HEK293 (cell line): ENCODE measurements around the gene DPP6.

ENCODE experiments used
- CTCF ChIA-PET: fragments of 350-600 bp; formaldehyde crosslinking; extraction: SDS; loops from one replicate; lab custom pipeline; 2021; ENCODE audit warnings: antibody characterized with exemption; lab: Yijun Ruan, JAX
- POLR2A ChIA-PET: fragments of 300-600 bp; formaldehyde crosslinking; extraction: SDS; loops from one replicate; lab custom pipeline; 2020; ENCODE audit warnings: antibody characterized with exemption, inconsistent platforms; lab: Yijun Ruan, JAX
- H3K27ac ChIP-seq: fragments of 200-500 bp; sonication (Bioruptor generic); 2 replicates; pipeline ENCODE4 v1.5.1; 2014; ENCODE audit warnings: low read depth, low read length, control low read depth, inconsistent platforms; ENCODE audit errors: extremely low read depth
- H3K36me3 ChIP-seq, 2 experiments: fragments of 200-500 bp in 1 of 2; sonication (Bioruptor generic) in 1 of 2; 1 replicate in 1 of 2; 2 replicates in 1 of 2; pipeline ENCODE4 v1.5.1; 2014 to 2017; ENCODE audit warnings: inconsistent platforms in 2 of 2, low read length in 2 of 2; ENCODE audit not compliant: control insufficient read depth in 2 of 2, insufficient read depth in 1 of 2
- H3K4me1 ChIP-seq: fragments of 200-500 bp; sonication (Bioruptor generic); 2 replicates; pipeline ENCODE4 v1.5.1; 2014; ENCODE audit warnings: mild to moderate bottlenecking, low read length, inconsistent platforms; ENCODE audit not compliant: control insufficient read depth, insufficient read depth
- H3K4me3 ChIP-seq: 2 replicates; pipeline ENCODE4 v1.5.1; 2011; ENCODE audit warnings: low read depth, mild to moderate bottlenecking, control low read depth, low read length, moderate library complexity
- H3K9me3 ChIP-seq: fragments of 200-500 bp; sonication (Bioruptor generic); 2 replicates; pipeline ENCODE4 v1.5.1; 2014; ENCODE audit warnings: low read depth, low read length, inconsistent platforms; ENCODE audit not compliant: control insufficient read depth, insufficient read depth
- GFI1B ChIP-seq: fragments of 450-650 bp; formaldehyde crosslinking; IDR thresholded peaks from 2 replicates; pipeline ENCODE4 v1.5.1; 2016; ENCODE audit warnings: missing biosample characterization, missing genetic modification characterization
- GLIS1 ChIP-seq: fragments of 450-650 bp; formaldehyde crosslinking; IDR thresholded peaks from 2 replicates; pipeline ENCODE4 v1.5.1; 2016; ENCODE audit warnings: missing biosample characterization, missing genetic modification characterization
- GLIS2 ChIP-seq: fragments of 450-650 bp; formaldehyde crosslinking; IDR thresholded peaks from 2 replicates; pipeline ENCODE4 v1.5.1; 2016; ENCODE audit warnings: missing biosample characterization, missing genetic modification characterization
- KLF7 ChIP-seq: fragments of 450-650 bp; formaldehyde crosslinking; IDR thresholded peaks from 2 replicates; pipeline ENCODE4 v1.5.1; 2016; ENCODE audit warnings: missing biosample characterization, missing genetic modification characterization, borderline replicate concordance
- OSR2 ChIP-seq: fragments of 450-650 bp; formaldehyde crosslinking; IDR thresholded peaks from 2 replicates; pipeline ENCODE4 v1.5.1; 2016; ENCODE audit warnings: missing biosample characterization, missing genetic modification characterization
- PBX3 ChIP-seq: sonication (generic); formaldehyde crosslinking; IDR thresholded peaks from 2 replicates; pipeline ENCODE4 v1.8.1; 2022; ENCODE audit warnings: mild to moderate bottlenecking, moderate library complexity, missing genetic modification reagents
- PRDM1 ChIP-seq: fragments of 450-650 bp; formaldehyde crosslinking; IDR thresholded peaks from 2 replicates; pipeline ENCODE4; 2016; ENCODE audit warnings: missing biosample characterization, missing genetic modification characterization
- PRDM2 ChIP-seq: fragments of 450-650 bp; formaldehyde crosslinking; IDR thresholded peaks from 2 replicates; pipeline ENCODE4 v1.5.1; 2016; ENCODE audit warnings: missing biosample characterization, missing genetic modification characterization, borderline replicate concordance
- PRDM6 ChIP-seq: fragments of 450-650 bp; formaldehyde crosslinking; IDR thresholded peaks from 2 replicates; pipeline ENCODE4 v1.5.1; 2017; ENCODE audit warnings: missing biosample characterization, missing genetic modification characterization
- SP7 ChIP-seq: fragments of 450-650 bp; formaldehyde crosslinking; IDR thresholded peaks from 2 replicates; pipeline ENCODE4 v1.5.1; 2016; ENCODE audit warnings: missing biosample characterization, missing genetic modification characterization
- WT1 ChIP-seq: fragments of 450-650 bp; formaldehyde crosslinking; IDR thresholded peaks from 2 replicates; pipeline ENCODE4 v1.5.1; 2016; ENCODE audit warnings: missing biosample characterization, missing genetic modification characterization
- ZBTB20 ChIP-seq: fragments of 450-650 bp; formaldehyde crosslinking; IDR thresholded peaks from 2 replicates; pipeline ENCODE4 v1.5.1; 2016; ENCODE audit warnings: missing biosample characterization, missing genetic modification characterization
- ZEB2 ChIP-seq: fragments of 450-650 bp; formaldehyde crosslinking; IDR thresholded peaks from 2 replicates; pipeline ENCODE4 v1.5.1; 2016; ENCODE audit warnings: missing biosample characterization, missing genetic modification characterization
- ZNF10 ChIP-seq: fragments of 450-650 bp; formaldehyde crosslinking; IDR thresholded peaks from 2 replicates; pipeline ENCODE4 v1.5.1; 2017; ENCODE audit warnings: missing biosample characterization, missing genetic modification characterization
- ZNF239 ChIP-seq: fragments of 450-650 bp; formaldehyde crosslinking; IDR thresholded peaks from 2 replicates; pipeline ENCODE4 v1.5.1; 2016; ENCODE audit warnings: missing biosample characterization, missing genetic modification characterization
- ZNF335 ChIP-seq: fragments of 450-650 bp; formaldehyde crosslinking; conservative IDR thresholded peaks from 2 replicates; pipeline ENCODE4 v1.5.1; 2016; ENCODE audit warnings: missing biosample characterization, missing genetic modification characterization
- ZNF366 ChIP-seq: fragments of 450-650 bp; formaldehyde crosslinking; conservative IDR thresholded peaks from 2 replicates; pipeline ENCODE4 v1.5.1; 2016; ENCODE audit warnings: missing biosample characterization, missing genetic modification characterization
- ZNF37A ChIP-seq: fragments of 450-650 bp; IDR thresholded peaks from 2 replicates; pipeline ENCODE4 v1.5.1; 2018; ENCODE audit warnings: missing biosample characterization, missing genetic modification characterization
- ZNF394 ChIP-seq: fragments of 450-650 bp; formaldehyde crosslinking; IDR thresholded peaks from 2 replicates; pipeline ENCODE4 v1.5.1; 2016; ENCODE audit warnings: missing biosample characterization, missing genetic modification characterization, mild to moderate bottlenecking, moderate library complexity, borderline replicate concordance
- ZNF398 ChIP-seq: fragments of 450-650 bp; formaldehyde crosslinking; IDR thresholded peaks from 2 replicates; pipeline ENCODE4 v1.5.1; 2017; ENCODE audit warnings: missing biosample characterization, missing genetic modification characterization
- ZNF654 ChIP-seq: fragments of 450-650 bp; formaldehyde crosslinking; IDR thresholded peaks from 2 replicates; pipeline ENCODE4 v1.5.1; 2016; ENCODE audit warnings: low read depth, missing biosample characterization, missing genetic modification characterization
- ZNF660 ChIP-seq: fragments of 450-650 bp; IDR thresholded peaks from 2 replicates; pipeline ENCODE4 v1.5.1; 2018; ENCODE audit warnings: missing biosample characterization, mild to moderate bottlenecking, missing genetic modification characterization
- ZNF777 ChIP-seq: fragments of 450-650 bp; formaldehyde crosslinking; IDR thresholded peaks from 2 replicates; pipeline ENCODE4 v1.5.1; 2017; ENCODE audit warnings: missing biosample characterization, missing genetic modification characterization, borderline replicate concordance
- ZNF843 ChIP-seq: fragments of 450-650 bp; formaldehyde crosslinking; IDR thresholded peaks from 2 replicates; pipeline ENCODE4 v1.5.1; 2016; ENCODE audit warnings: missing biosample characterization, missing genetic modification characterization
- ZSCAN30 ChIP-seq: fragments of 450-650 bp; IDR thresholded peaks from 2 replicates; pipeline ENCODE4 v1.5.1; 2018; ENCODE audit warnings: missing biosample characterization, mild to moderate bottlenecking, missing genetic modification characterization, moderate library complexity

DPP6 gene

GRCh38 chr7:154928136-154929005 lies 876.2 kb downstream of the DPP6 start:
- Histone ChIP-seq H3K4me3 (peak overlapping the region; percentile 43), H3K27ac (peak overlapping the region; percentile 0; the same call in 1 of the 2 replicates), H3K9me3 (no peaks in the 10 kb centered on the region), H3K4me1 (no peaks in the 10 kb centered on the region), H3K36me3 (peaks cover 0 to 3% of the 10 kb centered on the region in 2 experiments; a peak in 1 of 3 replicates)
- CTCF ChIA-PET, result interaction anchor here (0.6 to 3.4 kb wide), 39 partner anchors 10 to 1885 kb away, joined by 3 to 31 read pairs (median 5); no protein-coding TSS in a partner anchor
- POLR2A ChIA-PET, result interaction anchor here (0.7 to 1.0 kb wide), 2 partner anchors 75 to 417 kb away, joined by 3 read pairs; partner anchors contain the start of gene PAXIP1
- TF ChIP-seq WT1 (tag by site-specific recombination), result peak; percentile 87
- TF ChIP-seq ZEB2 (tag by site-specific recombination), result peak; percentile 43; the same call in 1 of the 2 replicates
- TF ChIP-seq ZSCAN30 (tag by site-specific recombination), result 0 out of 2 replicates have a peak, but pooled peaks have one; percentile 3
- peak; percentile 52; the same call in 1 of the 2 replicates for TF ChIP-seq PRDM6
- peak; percentile 96 for TF ChIP-seq PRDM1 (tag by site-specific recombination)
- peak; percentile 23; the same call in 1 of the 2 replicates for TF ChIP-seq ZNF660 (tag by site-specific recombination)
- TF ChIP-seq ZNF654 (tag by site-specific recombination), result 0 out of 2 replicates have a peak, but pooled peaks have one; percentile 3
- TF ChIP-seq ZNF394 (tag by site-specific recombination), result peak; percentile 30; the same call in 1 of the 2 replicates
- TF ChIP-seq ZNF366 (tag by site-specific recombination), result peak; percentile 48
- TF ChIP-seq KLF7 (tag by site-specific recombination), result no peak
- TF ChIP-seq GLIS2 (tag by site-specific recombination), result peak; percentile 72
- no peak for TF ChIP-seq ZNF239 (tag by site-specific recombination)
- TF ChIP-seq ZNF10 (tag by site-specific recombination), result peak; percentile 89
- TF ChIP-seq ZNF335 (tag by site-specific recombination), result peak; percentile 91
- TF ChIP-seq SP7, result 0 out of 2 replicates have a peak, but pooled peaks have one; percentile 53
- peak; percentile 71 for TF ChIP-seq ZNF398
- TF ChIP-seq ZNF777, result 0 out of 2 replicates have a peak, but pooled peaks have one; percentile 9
- 0 out of 2 replicates have a peak, but pooled peaks have one; percentile 53 for TF ChIP-seq GFI1B (tag by site-specific recombination)
- peak; percentile 79 for TF ChIP-seq GLIS1 (tag by site-specific recombination)
- no peak for TF ChIP-seq ZNF843 (tag by site-specific recombination)
- TF ChIP-seq ZBTB20 (tag by site-specific recombination), result peak; percentile 99
- TF ChIP-seq ZNF37A, result no peak
- TF ChIP-seq PRDM2, result no peak
- no peak for TF ChIP-seq PBX3 (CRISPR knock-in tag)
- peak; percentile 86 for TF ChIP-seq OSR2 (tag by site-specific recombination)
